NCI-H69 (cell line): ENCODE data around the gene EXPH5.
"Not testable (repeated sequence)": the region's sequence is repeated elsewhere in the genome, so short reads cannot be mapped to it uniquely, and the experiment has no call there.

Experiments used
- DNase-seq: peaks from one replicate; lab custom pipeline; 2025; lab: John Stamatoyannopoulos, UW

EXPH5 gene

GRCh38 chr11:108593214-108593922 lies at the start of gene EXPH5:
Gene EXPH5, minus strand, starts transcription at chr11:108593768. Its CDS starts 232 bp downstream, at chr11:108593536.
- DNase-seq = peak; percentile 99

GRCh38 chr11:108641752-108642151 lies 48.2 kb upstream of the EXPH5 start:
- not testable (repeated sequence) for DNase-seq

GRCh38 chr11:108639146-108639545 lies 45.6 kb upstream of the EXPH5 start:
- DNase-seq = no peak

GRCh38 chr11:108636222-108636621 lies 42.7 kb upstream of the EXPH5 start:
- DNase-seq = no peak

GRCh38 chr11:108635106-108635505 lies 41.5 kb upstream of the EXPH5 start:
- DNase-seq = no peak

- no peak for DNase-seq
Observed at GRCh38 chr11:108632041-108632704, 38.6 kb upstream of the EXPH5 start.

- no peak for DNase-seq
Observed at GRCh38 chr11:108629274-108629673, 35.7 kb upstream of the EXPH5 start.

- DNase-seq = no peak
Observed at GRCh38 chr11:108628812-108629211, 35.2 kb upstream of the EXPH5 start.

GRCh38 chr11:108628326-108628725 lies 34.8 kb upstream of the EXPH5 start:
- no peak for DNase-seq

- no peak for DNase-seq
Observed at GRCh38 chr11:108624196-108624925, 30.8 kb upstream of the EXPH5 start.

- DNase-seq = no peak
Observed at GRCh38 chr11:108622341-108622740, 28.8 kb upstream of the EXPH5 start.

GRCh38 chr11:108620958-108621772 lies 27.6 kb upstream of the EXPH5 start:
- DNase-seq = no peak

- DNase-seq = no peak
Observed at GRCh38 chr11:108618529-108618928, 25.0 kb upstream of the EXPH5 start.

- no peak for DNase-seq
Observed at GRCh38 chr11:108617055-108617454, 23.5 kb upstream of the EXPH5 start.

- peak; percentile 24 for DNase-seq
Observed at GRCh38 chr11:108616549-108616948, 23.0 kb upstream of the EXPH5 start.

GRCh38 chr11:108614086-108614485 lies 20.5 kb upstream of the EXPH5 start:
- no peak for DNase-seq

GRCh38 chr11:108609682-108610081 lies 16.1 kb upstream of the EXPH5 start:
- DNase-seq = no peak

GRCh38 chr11:108608548-108608947 lies 15.0 kb upstream of the EXPH5 start:
- no peak for DNase-seq

- no peak for DNase-seq
Observed at GRCh38 chr11:108606495-108607160, 13.1 kb upstream of the EXPH5 start.

GRCh38 chr11:108606070-108606469 lies 12.5 kb upstream of the EXPH5 start:
- DNase-seq = no peak

- peak; percentile 21 for DNase-seq
Observed at GRCh38 chr11:108602818-108603217, 9.2 kb upstream of the EXPH5 start.

- DNase-seq = no peak
Observed at GRCh38 chr11:108601150-108601549, 7.6 kb upstream of the EXPH5 start.
